HG03097 (cell line): Measurements from ENCODE around the gene PMEPA1.

Experiments
- ATAC-seq: cut with Tn5 transposase; IDR thresholded peaks from one replicate; pipeline ENCODE4 v1.9.1; 2021; ENCODE audit not compliant: unreplicated experiment, low FRiP score

Gene PMEPA1

DNA sequence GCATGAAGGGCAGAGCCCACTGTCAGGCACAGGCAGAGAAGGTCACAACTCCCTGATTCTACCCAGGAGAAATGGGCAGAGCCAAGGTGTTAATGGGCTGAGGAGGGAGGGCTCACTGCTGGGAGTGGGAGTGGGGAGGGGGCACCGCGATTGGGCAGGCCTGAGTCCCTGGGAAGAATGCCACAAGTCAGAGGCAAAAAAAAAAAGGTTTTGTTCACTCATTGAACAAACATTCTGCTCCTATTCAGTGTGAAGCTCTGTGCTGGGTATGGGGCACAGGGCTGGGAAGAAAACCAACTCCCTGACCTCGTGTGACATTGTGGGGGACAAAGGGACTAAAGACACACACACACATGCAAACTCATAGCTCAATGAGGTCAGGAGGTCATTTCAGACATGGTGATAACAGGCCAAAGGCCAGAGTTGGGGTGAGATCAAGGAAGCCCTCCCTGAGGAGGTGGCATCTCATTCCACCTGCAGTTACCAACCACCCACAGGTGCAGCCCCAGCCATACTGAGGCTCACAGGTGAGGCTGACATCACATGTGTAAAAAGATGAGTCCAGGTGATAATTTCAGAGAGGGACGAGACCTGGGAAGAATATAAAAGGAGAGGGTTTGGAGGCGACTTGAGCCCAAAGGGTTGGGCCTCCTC is 3.2 kb upstream of the PMEPA1 start:
- no peak for ATAC-seq

DNA sequence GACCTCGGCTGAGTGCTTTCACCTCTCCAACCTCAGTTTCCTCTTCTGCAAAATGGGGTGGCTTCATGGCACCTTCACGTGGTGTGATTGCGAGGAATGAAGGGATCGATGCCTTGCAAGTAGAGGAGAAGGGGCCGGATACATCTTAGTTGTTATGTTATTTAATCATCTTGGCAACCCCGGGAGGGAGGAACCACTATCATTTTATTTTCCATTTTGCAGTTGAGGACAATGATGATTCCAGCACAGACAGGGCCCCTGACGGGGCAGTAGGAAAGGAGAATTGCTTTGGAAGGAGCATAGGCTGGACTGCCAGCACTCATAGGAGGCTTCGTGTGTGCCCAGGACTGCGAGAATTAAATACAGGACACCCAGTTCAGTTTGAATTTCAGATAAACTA is 2.5 kb upstream of the PMEPA1 start:
- ATAC-seq: no peak

DNA sequence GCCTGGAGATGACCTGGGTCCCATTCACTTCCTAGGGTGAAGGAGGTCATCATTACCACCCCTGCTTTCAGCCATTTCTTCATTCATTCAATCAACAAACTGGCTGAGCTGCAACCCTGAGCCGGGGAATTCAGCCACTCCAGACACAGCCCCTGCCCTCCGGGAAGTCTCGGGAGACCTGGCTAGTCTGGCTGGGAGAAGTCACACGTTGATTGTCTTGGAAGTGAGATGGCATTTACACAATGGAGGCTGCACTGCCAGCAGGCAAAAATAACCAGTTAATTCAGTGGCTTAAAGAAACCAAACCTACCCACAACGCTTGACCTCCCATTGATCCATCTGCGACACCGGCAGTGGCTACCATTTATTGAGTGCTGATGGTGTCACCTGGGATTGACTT is 2.0 kb upstream of the PMEPA1 start:
- no peak for ATAC-seq

DNA sequence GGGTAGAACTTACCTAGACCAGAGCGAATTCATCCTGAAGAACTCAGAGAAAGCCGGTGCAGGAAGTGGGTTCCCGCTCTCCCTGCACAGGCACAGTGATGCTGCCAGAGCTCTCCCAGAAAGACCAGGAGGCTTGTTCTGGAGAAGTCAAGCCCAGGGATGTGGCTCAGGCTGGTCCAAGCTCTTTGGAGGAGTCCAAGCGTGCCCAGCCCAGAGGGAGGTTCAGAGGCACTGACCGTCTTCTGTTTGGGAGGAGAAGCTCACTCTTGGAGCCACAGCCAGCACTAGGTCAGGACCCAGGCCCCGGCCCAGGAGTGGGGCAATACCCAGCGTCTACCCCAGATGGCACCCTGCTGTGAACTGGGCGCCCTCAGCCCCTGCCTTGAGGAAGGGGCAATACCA is 1.5 kb upstream of the PMEPA1 start:
- ATAC-seq: no peak

DNA sequence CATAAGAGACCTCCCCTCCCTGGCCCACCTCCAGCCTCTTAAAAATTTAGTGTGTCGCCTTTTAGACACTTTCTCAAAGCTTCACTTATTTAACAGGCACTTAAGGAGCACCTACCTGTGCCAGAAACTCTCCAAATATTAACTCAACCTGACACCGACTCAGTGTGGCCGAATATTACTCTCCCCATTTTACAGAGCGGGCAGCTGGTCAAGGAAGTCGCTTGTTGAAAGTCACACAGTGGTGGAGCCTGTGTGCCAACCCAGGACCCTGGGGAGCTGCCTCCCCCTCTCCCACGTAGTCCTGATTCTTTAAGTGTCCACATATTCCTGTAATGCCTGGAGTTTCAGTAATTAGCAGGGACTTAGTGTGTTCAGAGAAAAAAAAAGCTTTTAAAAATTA is 1.0 kb upstream of the PMEPA1 start:
- ATAC-seq: no peak

DNA sequence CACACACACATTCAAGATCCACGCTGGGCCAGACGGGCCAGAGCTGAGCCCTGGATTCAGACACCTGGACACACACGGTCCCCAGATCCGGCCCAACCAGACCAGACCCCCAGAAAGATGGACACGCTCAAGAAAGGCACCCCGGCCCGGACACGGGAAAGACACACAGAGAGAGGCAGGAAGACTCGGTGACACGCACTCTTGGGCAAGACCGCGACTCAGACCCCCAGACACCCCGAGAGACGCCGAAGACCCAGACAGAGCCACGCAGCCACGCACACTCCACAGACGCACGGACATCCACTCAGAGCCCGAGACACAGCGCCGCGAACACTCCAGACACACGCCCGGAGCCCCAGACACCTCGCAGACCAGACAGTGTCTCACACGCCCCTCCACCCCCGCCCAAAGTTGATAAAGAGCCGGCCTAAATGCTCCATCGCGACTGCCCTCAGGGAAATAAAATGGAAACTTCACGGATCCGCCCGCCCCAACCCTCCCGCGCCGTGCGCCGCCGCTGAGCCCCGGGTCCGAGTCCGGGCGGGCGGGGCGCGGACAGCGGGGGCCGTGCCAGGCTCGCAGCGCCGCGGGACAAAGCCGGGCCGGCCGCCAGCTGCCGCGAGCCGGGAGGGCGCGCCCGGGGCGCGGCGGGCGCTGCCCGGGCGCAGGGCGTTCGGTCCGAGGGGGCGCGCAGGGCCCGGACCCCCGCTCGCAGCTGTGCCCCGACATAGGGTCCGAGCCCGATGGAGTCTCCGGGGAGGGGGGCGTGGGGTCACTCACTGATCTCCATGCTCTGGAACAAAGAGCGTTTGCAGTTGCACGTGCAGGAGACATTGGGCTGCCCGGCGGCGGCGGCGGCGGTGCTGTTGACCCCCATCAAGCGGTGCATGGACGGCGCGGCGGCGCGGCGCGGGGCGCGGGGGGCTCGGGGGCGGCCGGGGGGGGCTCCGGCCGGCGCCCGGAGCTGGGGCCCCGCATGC is 831 bp downstream of the PMEPA1 start:
- no peak for ATAC-seq

DNA sequence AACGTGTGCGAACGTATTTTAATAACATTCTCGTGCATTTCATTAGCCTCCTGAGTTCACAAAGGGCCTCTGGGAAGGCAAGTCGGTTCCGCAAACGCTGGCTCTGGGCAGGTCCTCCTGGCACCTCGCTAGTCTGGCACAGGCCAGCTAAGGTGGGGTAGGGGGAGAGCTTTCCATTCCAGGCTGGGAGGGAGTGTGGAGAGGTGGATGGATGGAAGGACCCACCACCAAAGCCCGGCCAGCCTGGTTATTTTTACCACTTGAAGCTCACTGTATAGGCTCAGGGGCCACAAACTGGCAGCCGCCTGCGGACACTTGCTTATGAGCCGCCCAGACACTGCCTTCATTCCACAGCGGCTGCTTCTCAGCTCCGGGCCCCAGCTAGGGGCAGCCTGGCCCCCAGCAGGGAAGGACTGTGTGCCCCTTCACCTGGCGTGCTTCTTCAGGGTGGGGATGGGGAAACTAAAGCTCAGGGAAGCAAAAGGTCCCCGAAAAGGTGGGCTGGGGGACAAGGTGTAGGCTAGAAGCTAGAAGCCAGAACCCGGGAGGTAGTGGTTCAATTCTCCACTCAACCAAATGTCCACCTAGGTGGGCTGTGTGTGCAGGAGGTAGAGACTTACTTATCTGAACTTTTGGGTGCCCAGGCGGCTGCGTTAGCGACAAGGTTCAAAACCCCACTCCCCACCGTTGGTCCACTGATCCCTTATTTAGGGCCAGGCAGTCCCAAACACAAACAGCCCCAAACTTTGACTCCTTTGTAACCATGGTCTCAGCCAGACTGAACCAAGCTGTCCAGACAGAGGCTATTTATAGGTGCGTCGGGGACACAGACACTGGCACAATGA is 1.7 kb downstream of the PMEPA1 start:
- ATAC-seq: no peak

DNA sequence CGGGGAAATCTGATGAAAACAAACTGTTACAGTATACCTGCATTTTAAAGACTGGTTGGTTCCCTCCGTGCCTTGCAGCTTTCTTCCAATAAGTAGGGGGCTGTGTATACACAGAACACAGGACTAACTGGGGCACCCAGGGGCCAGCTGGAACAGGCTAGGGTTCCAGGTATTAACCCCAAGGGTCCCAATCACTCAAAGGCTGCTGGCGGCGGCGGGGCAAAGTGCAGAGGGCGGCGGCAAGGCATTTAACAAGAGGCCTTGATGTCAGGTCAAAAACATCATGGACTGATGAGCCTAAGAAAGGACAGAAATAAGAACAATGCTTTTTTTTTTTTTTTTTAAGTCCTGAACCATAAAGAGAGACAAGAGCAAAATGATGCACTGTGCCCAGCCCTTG is 2.5 kb downstream of the PMEPA1 start:
- no peak for ATAC-seq

DNA sequence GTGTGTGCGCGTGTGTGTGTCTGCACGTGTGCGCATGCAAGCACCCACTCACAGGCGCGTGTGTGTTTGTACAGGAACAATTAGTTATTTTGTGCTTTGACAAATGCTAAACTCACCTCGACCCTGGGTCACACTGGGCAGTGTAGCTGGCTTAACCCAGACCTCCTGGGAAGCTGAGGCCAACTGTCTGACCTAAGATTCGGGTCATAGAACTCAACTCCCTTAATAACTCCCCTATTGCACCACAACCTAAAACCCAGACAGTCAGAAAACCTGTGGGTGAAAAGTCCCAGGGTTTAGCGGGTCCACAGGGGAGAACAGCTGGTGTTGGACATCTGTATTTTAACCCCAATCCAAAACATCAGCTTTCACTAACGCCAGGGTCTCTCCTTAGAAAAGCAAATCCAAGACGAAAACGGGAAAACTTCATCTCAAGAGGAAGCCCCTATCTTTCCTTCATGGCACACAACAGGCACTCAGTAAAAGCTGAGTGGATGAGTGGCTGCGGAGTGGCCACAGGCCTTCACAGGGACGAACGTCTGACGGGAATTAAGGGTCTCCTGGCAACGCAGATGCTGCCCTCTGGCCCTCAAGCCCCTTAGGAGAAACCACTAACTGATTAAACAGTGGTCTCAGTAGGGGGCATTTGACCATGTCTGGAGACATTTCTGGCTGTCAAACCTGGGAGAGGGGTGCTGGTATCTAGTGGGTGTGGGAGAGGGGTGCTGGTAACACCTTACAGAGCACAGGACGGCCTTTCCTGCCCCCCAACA is 4.5 kb downstream of the PMEPA1 start:
- no peak for ATAC-seq

DNA sequence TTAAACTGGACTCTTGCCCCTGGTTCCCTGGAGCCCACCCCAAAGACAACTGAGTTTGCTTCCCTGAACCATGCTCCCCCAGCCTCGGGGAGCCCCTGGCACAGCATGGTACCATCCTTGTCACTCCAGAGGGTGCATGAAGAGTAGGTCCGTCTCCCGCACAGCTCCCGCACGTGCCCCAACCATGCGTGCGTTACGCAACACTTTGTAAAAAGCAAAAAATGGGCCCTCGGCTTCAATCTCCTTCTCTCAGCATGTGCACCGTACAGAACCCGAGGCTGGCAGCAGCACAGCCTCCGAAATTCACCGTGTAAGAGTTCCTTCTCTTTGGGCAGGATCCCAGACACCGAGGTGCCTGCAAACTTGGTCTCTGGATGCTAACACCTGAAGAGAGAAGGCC is 5.6 kb downstream of the PMEPA1 start:
- ATAC-seq: no peak

DNA sequence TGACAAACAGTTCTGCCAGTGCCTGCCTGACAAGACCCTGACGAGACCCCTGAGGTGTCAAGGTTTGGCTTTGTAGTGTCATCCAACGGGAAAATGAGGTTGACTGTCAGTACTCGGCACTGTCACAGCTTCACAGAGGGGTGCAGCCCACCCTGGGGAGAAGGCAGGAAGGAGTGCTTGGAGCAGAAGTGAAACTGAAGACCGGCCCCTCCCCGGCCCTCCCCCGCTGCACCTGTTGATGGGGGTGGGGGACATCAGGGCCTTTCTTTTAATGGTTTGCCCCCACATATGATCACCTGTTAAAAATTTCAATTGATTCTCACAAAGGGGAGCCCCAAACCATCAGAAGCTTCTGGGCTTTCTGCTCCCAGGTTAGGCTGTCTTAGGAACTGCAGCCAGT is 6.8 kb downstream of the PMEPA1 start:
- ATAC-seq: no peak

DNA sequence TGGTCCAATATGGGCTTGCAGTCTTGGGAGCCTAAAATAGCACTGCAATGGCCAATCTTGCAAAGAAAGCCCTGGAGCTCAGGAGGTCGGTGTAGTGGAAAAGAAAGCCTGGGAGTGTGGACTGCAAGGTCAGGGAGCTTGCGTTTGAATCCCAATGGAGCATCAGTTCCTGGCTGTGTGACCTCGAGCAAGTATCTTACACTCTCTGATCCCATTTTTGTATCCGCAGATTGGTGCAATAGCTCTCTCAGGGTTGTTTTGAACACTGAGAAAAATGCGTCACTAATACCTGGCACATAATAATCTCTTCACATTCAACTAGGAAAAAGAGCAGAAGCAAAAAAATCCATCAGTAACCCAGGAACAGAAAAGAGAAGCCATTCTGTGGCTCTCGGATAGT is 7.3 kb downstream of the PMEPA1 start:
- ATAC-seq: no peak

DNA sequence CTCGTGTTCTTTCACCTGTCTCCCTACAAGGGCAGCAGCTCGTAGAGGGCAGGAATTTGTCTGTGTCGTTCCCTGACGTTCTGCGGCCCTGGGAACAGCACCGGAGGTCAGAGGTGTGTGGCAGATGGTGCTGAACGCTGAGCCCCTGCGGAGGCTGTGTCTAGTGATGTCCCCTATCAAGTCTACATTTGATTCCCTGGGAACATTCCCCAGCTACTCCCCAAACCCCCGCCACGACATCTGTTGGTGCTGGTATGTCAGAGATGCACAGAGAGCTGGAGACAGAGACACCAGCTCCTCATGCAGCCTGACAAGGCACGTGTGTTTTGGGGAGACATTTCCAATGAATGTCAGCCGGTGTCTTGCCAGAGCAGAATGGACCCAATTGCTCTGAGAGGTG is 7.7 kb downstream of the PMEPA1 start:
- no peak for ATAC-seq

DNA sequence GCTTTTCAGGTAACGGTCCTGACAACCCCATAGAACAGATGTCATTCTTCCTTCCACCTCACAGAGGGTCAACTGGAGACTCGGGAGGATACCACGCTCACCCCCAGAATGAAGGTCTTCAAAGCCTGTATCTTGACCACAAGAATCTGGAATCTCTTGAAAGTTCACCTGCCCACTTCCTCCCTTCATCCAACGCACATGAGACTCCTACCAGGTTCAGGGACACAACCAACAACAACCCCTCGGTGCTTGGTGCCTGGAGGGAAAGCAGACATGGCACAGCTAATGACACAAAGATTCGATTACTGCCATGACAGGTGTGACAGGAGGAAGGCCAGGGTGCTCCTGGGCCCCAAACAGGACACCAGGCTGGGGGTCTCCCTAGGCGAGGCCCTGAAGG is 8.2 kb downstream of the PMEPA1 start:
- no peak for ATAC-seq

DNA sequence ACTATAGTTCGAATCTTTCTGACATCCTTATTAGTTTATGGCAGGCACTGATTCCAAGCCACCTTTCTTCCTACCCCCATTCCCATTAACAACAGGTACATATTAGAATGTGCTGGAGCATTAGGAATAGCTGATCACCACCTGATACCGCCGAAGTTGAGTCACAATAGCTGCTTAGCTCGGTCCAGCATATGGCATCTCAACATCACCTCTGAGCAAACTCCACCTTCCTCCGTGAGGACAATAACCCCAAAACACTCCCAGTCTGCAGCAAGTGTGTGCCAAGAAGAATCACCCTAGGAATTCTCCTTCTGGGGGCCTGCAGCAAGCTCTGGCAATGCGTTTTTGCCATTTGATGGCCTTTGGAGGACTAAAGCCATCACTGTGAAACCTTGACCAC is 8.7 kb downstream of the PMEPA1 start:
- ATAC-seq: no peak

DNA sequence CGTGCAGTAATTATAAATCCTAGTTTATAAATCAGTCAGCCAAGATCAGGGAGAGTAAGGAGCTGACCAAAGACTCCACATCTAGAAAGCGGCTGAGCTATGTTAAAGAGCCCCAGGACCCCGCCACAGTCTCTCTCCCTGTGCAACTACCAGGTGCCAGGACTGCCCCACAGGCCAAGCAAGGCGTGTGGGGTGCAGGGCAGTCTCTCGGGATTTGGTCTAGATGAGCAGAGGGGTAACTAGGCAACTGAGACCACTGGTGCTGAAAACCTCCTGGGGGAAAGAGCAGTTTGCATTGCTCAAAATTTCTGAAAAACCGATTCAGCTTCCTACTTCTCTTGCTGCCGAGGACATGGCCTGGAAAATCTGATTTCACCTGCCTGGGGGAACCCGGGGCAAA is 10.4 kb downstream of the PMEPA1 start:
- ATAC-seq: no peak

DNA sequence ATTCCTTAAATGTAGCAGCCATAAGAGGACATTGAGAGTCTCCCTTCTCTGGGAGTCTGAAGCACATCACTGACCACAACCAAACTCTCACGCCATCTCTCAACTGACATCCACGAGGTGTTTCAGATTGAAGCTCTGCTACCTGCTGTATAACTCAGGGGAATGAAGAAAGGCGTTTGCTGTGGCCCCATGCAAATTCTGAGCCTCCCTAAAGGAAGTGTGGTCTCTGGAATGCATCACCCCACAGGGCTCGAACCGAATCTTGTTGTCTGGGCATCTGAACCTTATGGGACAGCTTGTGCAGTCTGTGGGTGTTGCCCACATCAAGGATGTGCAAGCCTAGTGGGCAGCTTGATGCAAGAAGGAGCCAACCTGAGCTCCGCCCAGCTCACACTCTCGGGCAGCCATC is 10.9 kb downstream of the PMEPA1 start:
- ATAC-seq: no peak

DNA sequence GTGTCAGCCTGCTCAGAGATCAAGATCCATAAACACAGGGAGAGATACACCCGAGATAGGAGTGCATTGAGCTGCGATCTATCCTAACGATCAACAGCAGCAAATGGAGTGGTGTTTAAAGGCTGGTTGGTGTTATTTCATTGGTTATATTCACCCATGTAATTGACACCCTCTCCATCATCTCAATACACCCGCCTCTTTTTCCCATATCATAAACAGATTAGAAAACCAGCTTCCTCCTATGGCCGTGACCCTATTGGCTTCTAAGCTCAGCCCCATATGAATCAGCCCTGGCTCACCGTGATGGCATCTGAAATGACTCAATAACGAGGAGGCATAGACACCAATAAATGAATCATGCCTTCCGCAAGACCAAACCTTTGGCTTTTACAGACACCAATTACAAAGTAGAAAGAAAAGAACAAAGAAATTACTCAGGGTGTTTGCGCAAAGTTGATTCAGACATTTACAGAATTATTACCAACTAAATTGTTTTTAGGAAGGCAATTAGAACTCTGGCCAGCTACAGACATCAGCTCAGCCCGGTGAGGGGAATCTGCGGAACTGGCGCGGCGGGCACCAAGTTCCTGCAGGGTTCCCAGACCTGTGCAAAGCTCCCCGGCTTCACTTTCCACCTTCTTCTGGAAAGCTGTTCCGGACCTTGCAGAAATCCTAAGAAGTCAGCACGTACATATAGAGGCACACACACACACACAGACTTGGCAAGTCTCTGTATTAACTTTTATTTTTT is 11.5 kb downstream of the PMEPA1 start:
- ATAC-seq: no peak

DNA sequence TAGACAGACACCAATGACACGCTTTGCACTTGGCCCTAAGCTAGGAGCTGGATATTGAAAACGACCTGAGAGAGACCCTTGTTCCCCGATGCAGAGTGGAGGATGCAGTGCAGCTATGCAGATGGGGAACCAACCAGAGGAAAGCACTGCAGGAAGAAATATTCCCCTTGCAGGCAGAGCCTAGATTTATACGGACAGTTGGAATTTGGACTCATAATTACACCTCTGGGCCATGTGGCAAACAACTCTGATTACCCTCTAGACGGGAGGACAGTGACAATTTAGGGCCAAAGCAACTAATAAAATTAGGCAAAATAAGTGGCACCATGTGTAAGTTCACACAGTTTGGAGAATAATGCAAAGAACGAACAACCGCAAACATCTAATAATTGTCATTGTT is 12.3 kb downstream of the PMEPA1 start:
- ATAC-seq: no peak
